Activated T-cell treated with anti-CD3 and anti-CD28 coated beads, Interleukin-2, amount 50 U/mL, for 72 hours (primary cell): ENCODE data around the gene GRK7. TPM values are rescaled to one million over a fixed set of nuclear protein-coding genes. Genes with fewer than 3 reads are reported as not detected.
"Not testable (repeated sequence)": the region's sequence is repeated elsewhere in the genome, so short reads cannot be mapped to it uniquely, and the experiment has no call there.

Source experiments
- ATAC-seq, 2 donors: fragments of 150-1000 bp; cut with Tn5 transposase; replicated peaks in 1 of 2; 2 replicates each; pipeline ENCODE4 v1.10.0; 2021; ENCODE audit warnings: moderate library complexity in 2 of 2, mild to moderate bottlenecking in 1 of 2
- DNase-seq, 2 donors: peaks; one replicate each; pipeline ENCODE4 v3.0.0; 2021 to 2022; ENCODE audit warnings: mixed read lengths in 1 of 2
- H3K27ac Mint-ChIP-seq: one replicate; pipeline ENCODE4 v1.8.0; 2022; ENCODE audit warnings: mild to moderate bottlenecking, moderate library complexity, mixed read lengths
- H3K27me3 Mint-ChIP-seq: one replicate; pipeline ENCODE4 v1.8.0; 2022; ENCODE audit warnings: low read depth, mixed read lengths
- H3K36me3 Mint-ChIP-seq, 2 donors: one replicate each; pipeline ENCODE4 v1.8.0; 2022; ENCODE audit warnings: mixed read lengths in 2 of 2, mild to moderate bottlenecking in 1 of 2; ENCODE audit not compliant: insufficient read depth in 2 of 2
- H3K4me1 Mint-ChIP-seq: one replicate; pipeline ENCODE4 v1.8.0; 2022; ENCODE audit warnings: low read depth, mixed read lengths
- H3K4me3 Mint-ChIP-seq, 2 donors: one replicate each; pipeline ENCODE4 v1.8.0; 2022; ENCODE audit warnings: mild to moderate bottlenecking in 2 of 2, mixed read lengths in 2 of 2, moderate library complexity in 2 of 2
- H3K9me3 Mint-ChIP-seq, 2 donors: one replicate each; pipeline ENCODE4 v1.8.0; 2022; ENCODE audit warnings: mixed read lengths in 2 of 2
- total RNA-seq, 2 donors: library from RNA; stranded (reverse); gene quantifications; one replicate each; pipeline ENCODE4 v1.2.3, GENCODE V29; 2022

Gene GRK7
- total RNA-seq, 2 donors from 2014 or later: not detected

- no peaks in the 10 kb centered on the region for H3K27me3 Mint-ChIP-seq
- no peak for DNase-seq
- H3K27ac Mint-ChIP-seq: peak overlapping the region; percentile 64
- peak overlapping the region; percentile 97 to 99 for H3K4me3 Mint-ChIP-seq
- peaks cover 45% of the 10 kb centered on the region for H3K4me1 Mint-ChIP-seq
- peaks cover 5 to 7% of the 10 kb centered on the region in 2 donors for H3K36me3 Mint-ChIP-seq
- no peaks in the 10 kb centered on the region for H3K9me3 Mint-ChIP-seq
- ATAC-seq: no peak
These were observed 25.6 kb upstream of the GRK7 start for GRCh38 chr3:141737678-141738021.

DNA sequence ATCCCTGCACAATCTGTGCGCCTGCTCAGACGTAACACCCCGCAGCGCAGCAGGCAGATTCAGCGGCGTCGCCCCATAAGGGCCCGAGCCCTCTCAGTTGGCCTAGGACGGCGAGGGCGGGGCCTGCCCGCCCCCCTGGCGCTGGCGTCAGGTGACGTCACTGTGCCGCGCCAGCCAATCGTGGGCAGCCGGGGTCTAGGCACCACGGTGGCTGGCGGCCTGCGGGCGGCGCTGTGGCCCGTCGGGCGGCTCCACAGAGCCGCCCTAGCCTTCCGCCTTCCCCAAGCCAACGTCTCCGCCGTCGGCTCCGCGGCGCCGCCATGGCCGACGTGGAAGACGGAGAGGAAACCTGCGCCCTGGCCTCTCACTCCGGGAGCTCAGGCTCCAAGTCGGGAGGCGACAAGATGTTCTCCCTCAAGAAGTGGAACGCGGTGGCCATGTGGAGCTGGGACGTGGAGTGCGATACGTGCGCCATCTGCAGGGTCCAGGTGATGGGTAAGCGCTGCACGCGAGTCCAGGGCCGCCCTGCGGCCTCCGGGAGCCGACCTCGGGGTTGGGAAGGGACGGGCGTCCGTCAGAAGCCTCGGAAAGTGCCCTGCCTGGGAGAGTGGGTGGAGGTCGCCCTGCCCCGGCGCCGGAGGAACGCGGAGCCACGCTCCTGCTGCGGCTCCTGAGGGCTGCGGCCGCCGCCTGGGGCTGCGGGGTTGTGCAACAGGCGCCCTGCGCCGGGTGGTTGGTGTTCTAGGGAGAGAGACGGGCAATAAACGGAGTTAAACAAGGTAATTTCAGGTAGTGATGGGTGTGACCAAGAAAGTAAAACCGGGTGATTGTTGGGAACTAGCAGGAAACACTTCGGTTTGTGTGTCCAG is 25.0 kb upstream of the GRK7 start, which contains the start of gene RNF7:
RNF7 (plus strand) TSS at position 277 of the 869 bp plus-strand sequence; CDS start at position 321, 44 bp downstream.
- Mint-ChIP-seq H3K27me3 (no peaks in the 10 kb centered on the region), H3K4me1 (peaks cover 50% of the 10 kb centered on the region), H3K4me3 (peak within 1 kb of the TSS; percentile 97 to 99), H3K27ac (peak within 1 kb of the TSS; percentile 100), H3K9me3 (no peaks in the 10 kb centered on the region), H3K36me3 (peaks cover 5 to 7% of the 10 kb centered on the region in 2 donors)
- peak; percentile 93 to 95 for ATAC-seq
- DNase-seq: peak; percentile 96 to 99

DNA sequence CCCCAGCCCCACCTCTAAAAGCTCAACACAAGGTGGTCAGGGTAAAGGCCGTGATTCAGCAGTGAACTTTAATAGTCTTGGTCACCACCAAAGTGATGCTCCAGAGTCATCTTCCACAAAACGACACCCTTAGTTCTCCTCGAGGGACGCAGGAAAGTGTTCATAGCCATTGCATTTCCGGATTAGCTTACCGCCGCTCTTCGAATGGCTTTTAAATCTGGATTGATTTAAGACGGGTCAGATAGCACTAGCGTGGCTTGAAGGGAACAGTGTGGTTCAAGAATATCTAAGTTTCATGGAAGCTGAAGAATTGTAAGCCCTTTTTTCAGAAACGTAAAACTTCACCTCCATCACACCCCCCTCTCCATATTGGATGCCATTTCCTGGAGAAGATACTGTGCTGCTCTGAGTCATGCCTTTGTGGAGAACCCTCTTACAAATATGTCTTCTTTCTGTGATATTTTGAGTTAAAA is 24.3 kb upstream of the GRK7 start:
- H3K4me1 Mint-ChIP-seq: peaks cover 52% of the 10 kb centered on the region
- ATAC-seq: peak in 1 of 2 donors; percentile 25
- no peaks in the 10 kb centered on the region for H3K9me3 Mint-ChIP-seq
- peak overlapping the region; percentile 97 to 99 for H3K4me3 Mint-ChIP-seq
- no peaks in the 10 kb centered on the region for H3K27me3 Mint-ChIP-seq
- DNase-seq: peak; percentile 19 to 29
- H3K27ac Mint-ChIP-seq: peak overlapping the region; percentile 100
- peaks cover 5 to 7% of the 10 kb centered on the region in 2 donors for H3K36me3 Mint-ChIP-seq

DNA sequence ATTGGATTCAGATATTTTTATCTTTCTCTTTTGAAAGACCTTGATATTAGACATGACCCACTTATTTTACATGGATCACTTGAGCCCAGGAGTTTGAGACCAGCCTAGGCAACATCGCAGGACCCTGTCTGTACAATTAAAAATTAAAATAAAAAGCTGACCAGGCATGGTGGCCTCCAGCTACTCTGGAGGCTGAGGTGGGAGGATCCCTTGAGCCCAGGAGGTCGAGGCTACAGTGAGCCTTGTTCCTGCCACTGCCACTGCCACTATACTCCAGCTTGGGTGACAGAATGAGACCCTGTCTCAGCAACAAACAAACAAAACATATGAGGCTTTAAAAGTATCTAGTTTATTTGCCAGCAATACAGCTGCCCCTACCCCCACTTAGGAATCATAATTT is 23.5 kb upstream of the GRK7 start:
- Mint-ChIP-seq H3K27ac (peak overlapping the region; percentile 100), H3K4me3 (peak overlapping the region; percentile 97 to 99), H3K9me3 (no peaks in the 10 kb centered on the region), H3K4me1 (peaks cover 57% of the 10 kb centered on the region), H3K36me3 (peaks cover 5 to 14% of the 10 kb centered on the region in 2 donors), H3K27me3 (no peaks in the 10 kb centered on the region)
- ATAC-seq: no peak
- no peak for DNase-seq

GRCh38 chr3:141740349-141740748 is 22.9 kb upstream of the GRK7 start:
- Mint-ChIP-seq H3K4me3 (peak overlapping the region; percentile 97 to 99), H3K27me3 (no peaks in the 10 kb centered on the region)

DNA sequence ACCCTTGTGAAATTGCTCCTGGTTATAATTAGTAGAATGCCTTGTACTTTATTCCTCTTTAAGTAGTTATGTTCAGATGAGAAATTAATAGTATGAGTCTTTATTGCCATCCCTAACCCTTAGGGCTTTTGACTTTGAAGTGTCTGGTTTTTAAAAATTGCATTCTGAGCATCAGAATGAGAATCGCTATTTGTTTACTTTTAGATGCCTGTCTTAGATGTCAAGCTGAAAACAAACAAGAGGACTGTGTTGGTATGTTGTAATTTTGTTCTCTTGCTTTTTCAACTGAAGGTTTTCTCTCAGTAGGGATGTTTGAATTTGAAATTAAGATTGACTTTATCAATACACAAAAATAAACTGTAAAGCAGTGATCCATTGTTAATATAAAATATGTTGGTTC is 19.9 kb upstream of the GRK7 start:
- no peak for ATAC-seq

More at GRCh38 chr3:141740349-141740748, 22.9 kb upstream of the GRK7 start:
- DNase-seq (no peak), ATAC-seq (no peak)
- H3K27ac Mint-ChIP-seq: peak overlapping the region; percentile 100
- peaks cover 5 to 19% of the 10 kb centered on the region in 2 donors for H3K36me3 Mint-ChIP-seq
- H3K4me1 Mint-ChIP-seq: peaks cover 59% of the 10 kb centered on the region
- no peaks in the 10 kb centered on the region for H3K9me3 Mint-ChIP-seq

GRCh38 chr3:141746962-141747361 is 16.2 kb upstream of the GRK7 start:
- no peak overlapping the region for H3K27ac Mint-ChIP-seq
- H3K4me3 Mint-ChIP-seq: no peak overlapping the region
- peaks cover 2 to 16% of the 10 kb centered on the region in 2 donors for H3K36me3 Mint-ChIP-seq
- H3K27me3 Mint-ChIP-seq: no peaks in the 10 kb centered on the region
- H3K9me3 Mint-ChIP-seq: no peaks in the 10 kb centered on the region
- no peak for ATAC-seq
- peaks cover 20% of the 10 kb centered on the region for H3K4me1 Mint-ChIP-seq
- no peak for DNase-seq

More for the DNA sequence above, 19.9 kb upstream of the GRK7 start:
- DNase-seq: no peak
- Mint-ChIP-seq H3K9me3 (no peaks in the 10 kb centered on the region), H3K27ac (peak overlapping the region; percentile 84), H3K4me3 (no peak overlapping the region), H3K27me3 (no peaks in the 10 kb centered on the region), H3K4me1 (peaks cover 49% of the 10 kb centered on the region), H3K36me3 (peaks cover 5 to 20% of the 10 kb centered on the region in 2 donors)

DNA sequence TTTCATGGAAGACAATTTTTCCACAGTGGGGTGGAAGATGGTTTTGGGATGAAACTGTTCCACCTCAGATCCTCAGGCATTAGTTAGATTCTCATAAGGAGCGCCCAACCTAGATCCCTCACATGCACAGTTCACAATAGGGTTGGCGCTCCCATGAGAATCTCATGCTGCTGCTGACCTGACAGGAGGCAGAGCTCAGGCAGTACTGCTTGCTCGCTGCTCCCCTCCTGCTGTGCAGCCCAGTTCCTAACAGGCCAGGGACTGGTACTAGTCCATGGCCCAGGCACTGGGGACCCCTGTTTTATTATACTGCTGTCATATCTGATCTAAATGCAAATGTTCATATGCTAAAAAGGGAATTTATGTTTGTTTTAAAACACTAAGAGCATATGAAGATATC is 9.8 kb upstream of the GRK7 start:
- Mint-ChIP-seq H3K4me1 (no peaks in the 10 kb centered on the region), H3K27me3 (no peaks in the 10 kb centered on the region), H3K9me3 (no peaks in the 10 kb centered on the region), H3K27ac (no peak overlapping the region), H3K4me3 (no peak overlapping the region), H3K36me3 (peaks cover 0 to 1% of the 10 kb centered on the region in 2 donors)
- ATAC-seq: no peak
- DNase-seq: no peak

DNA sequence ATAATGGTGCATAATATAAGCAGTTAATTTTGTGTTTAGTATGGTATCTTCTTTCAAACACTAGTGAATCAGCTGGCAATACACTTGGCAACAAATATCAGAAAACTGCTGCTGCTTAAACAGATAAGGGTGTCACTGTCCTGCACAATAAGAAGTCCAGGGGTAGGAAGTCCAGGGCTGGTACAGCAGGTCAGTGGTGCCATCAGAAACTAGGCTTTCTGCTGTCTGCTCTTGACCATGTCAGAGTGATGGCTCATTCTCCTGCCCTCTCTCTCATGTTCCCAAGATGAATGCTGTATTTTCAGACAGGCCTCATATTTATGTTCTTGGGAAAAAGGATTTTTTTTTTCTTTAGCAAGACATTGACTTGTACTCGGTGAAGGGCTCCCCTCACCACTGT is 9.2 kb upstream of the GRK7 start:
- ATAC-seq (no peak), DNase-seq (no peak)
- H3K36me3 Mint-ChIP-seq: no peaks in the 10 kb centered on the region
- H3K27me3 Mint-ChIP-seq: no peaks in the 10 kb centered on the region
- no peaks in the 10 kb centered on the region for H3K9me3 Mint-ChIP-seq
- H3K4me3 Mint-ChIP-seq: no peak overlapping the region
- H3K4me1 Mint-ChIP-seq: no peaks in the 10 kb centered on the region
- no peak overlapping the region for H3K27ac Mint-ChIP-seq

- H3K4me3 Mint-ChIP-seq, DNase-seq, H3K27ac Mint-ChIP-seq, H3K27me3 Mint-ChIP-seq, ATAC-seq, H3K36me3 Mint-ChIP-seq, H3K9me3 Mint-ChIP-seq: not testable (repeated sequence)
- H3K4me1 Mint-ChIP-seq: peaks cover 13% of the 10 kb centered on the region
These were observed 656 bp upstream of the GRK7 start for GRCh38 chr3:141762552-141762951.

DNA sequence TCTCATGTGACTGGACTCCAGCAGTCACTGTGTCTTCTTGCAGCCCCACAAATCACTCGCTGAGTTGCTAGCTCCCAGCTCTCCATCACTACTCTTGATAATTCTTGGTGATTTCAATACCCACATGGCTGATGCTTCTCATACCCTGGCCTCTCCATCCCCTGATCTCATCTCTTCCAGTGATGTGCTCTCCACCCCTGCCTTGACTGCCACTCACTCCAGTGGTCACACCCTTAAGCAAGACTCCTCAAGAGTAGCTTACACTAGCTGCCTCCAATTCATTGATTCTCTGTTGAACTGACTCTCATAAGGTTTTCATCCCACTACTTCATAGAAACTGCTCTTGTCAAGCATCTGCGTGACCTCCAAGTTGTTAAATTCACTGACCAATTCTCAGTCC is 837 bp downstream of the GRK7 start:
- Mint-ChIP-seq H3K36me3 (no peaks in the 10 kb centered on the region), H3K4me3 (no peak overlapping the region), H3K4me1 (peaks cover 14% of the 10 kb centered on the region), H3K27ac (no peak overlapping the region), H3K27me3 (no peaks in the 10 kb centered on the region), H3K9me3 (no peaks in the 10 kb centered on the region)
- no peak for ATAC-seq
- DNase-seq: no peak

DNA sequence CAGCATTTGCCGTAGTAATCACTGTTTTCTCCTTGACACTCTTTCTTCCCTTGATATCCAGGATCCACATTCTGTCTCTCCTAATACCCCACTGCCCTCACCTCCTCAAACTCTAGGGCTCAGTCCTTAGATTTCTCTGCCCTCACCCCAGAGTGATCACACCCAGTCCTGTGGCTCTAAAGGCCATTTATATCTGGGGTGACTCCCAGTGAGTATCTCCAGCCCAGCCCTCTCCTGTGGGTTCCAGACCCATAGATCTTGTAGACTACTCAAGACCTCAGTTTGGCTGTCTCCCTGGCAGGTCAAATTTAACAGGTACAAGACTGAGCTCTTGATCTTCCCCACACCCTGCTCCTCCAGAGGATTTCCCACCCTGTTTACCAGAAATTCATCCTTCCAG is 1.3 kb downstream of the GRK7 start:
- Mint-ChIP-seq H3K4me3 (no peak overlapping the region), H3K9me3 (no peaks in the 10 kb centered on the region), H3K4me1 (peaks cover 14% of the 10 kb centered on the region), H3K27ac (no peak overlapping the region), H3K27me3 (no peaks in the 10 kb centered on the region), H3K36me3 (no peaks in the 10 kb centered on the region)
- ATAC-seq (no peak), DNase-seq (no peak)

- no peak for ATAC-seq
- Mint-ChIP-seq H3K4me3 (no peak overlapping the region), H3K27ac (no peak overlapping the region), H3K4me1 (peaks cover 14% of the 10 kb centered on the region), H3K27me3 (no peaks in the 10 kb centered on the region), H3K36me3 (no peaks in the 10 kb centered on the region), H3K9me3 (no peaks in the 10 kb centered on the region)
- DNase-seq: no peak
These were observed 1.8 kb downstream of the GRK7 start for GRCh38 chr3:141764986-141765385.
